UCSD-AML1 (cell line): Measurements from ENCODE around the gene DHRSX.
"Not testable (repeated sequence)": the region's sequence is repeated elsewhere in the genome, so short reads cannot be mapped to it uniquely, and the experiment has no call there.

ENCODE experiments used
- DNase-seq: peaks from one replicate; lab custom pipeline; 2025; ENCODE audit not compliant: unreplicated experiment; lab: John Stamatoyannopoulos, UW

Gene DHRSX

DNA sequence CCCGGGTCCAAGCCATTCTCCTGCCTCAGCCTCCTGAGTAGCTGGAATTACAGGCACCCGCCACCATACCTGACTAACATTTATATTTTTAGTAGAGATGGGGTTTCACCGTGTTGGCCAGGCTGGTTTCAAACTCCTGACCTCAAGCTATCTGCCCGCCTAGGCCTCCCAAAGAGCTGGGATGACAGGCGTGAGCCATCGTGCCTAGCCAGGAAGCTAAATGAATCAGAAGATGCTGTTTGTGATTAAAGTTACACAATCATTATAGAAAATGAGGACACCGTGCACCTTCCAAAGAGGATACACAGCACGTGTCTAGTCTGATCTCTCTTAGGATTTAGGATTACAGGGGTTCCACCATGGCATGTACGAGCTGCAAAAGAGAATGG lies 99.6 kb downstream of the DHRSX start:
- DNase-seq, result no peak

DNA sequence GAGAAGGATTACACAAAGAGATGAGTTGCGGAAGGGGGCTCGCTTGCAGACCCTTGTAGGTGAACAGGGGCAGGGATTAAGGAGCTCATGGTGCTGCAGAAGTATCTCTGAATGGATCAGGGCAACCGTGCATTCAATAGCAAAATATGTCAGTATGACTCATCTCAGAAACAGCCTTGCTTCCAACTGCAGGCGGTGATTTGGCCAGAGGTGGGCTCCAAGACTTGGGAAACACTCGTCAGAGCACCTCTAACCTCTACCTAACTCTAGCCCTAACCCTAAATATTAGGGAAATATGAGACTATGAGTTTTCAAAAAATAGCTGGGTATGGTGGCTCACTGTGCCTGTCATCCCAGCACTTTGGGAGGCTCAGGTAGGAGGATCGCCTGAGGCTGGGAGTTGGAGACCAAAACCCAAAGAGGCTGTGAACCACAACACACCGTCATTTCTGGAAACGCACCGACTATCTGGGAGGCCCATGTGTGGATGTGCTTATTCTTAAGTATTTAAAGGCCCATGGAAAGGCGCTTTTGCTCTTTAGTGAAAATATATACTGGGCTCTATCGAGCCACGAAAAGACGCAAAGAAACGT lies 102.6 kb downstream of the DHRSX start:
- no peak for DNase-seq

DNA sequence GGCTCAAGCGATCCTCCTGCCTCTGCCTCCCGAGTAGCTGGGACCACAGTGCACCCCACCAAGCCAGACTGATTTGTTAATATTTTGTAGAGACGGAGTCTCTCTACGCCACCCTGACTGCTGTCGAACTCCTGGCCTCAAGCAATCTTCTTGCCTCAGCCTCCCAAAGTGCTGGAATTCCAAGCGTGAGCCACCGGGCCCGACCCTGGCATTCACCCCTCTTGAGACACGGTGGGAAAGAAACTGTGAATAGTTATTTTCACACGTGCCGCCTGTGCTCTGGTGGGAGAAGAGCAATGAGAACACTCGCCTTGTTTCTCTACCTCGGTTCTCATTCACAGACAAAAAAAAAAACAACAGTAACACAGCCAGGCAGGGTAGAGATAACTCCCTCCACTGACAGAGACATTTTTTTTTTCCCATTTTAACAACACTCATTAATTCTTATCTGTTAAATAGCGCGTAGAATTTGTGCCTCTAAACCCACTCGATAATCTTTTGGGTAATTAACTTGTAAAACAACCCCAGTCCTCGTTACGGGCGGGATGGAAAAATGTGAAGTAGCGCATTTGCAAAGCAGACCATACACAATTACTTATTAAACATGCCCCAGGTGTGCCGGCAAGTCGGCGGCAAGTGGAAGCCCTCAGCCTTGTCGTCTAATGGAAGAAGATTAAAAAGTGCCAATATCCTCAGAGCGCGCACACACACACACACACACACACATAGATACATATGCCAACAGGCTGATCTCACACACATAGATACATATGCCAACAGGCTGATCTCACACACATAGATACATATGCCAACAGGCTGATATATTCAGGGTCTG lies 103.3 kb downstream of the DHRSX start:
- DNase-seq, result no peak

DNA sequence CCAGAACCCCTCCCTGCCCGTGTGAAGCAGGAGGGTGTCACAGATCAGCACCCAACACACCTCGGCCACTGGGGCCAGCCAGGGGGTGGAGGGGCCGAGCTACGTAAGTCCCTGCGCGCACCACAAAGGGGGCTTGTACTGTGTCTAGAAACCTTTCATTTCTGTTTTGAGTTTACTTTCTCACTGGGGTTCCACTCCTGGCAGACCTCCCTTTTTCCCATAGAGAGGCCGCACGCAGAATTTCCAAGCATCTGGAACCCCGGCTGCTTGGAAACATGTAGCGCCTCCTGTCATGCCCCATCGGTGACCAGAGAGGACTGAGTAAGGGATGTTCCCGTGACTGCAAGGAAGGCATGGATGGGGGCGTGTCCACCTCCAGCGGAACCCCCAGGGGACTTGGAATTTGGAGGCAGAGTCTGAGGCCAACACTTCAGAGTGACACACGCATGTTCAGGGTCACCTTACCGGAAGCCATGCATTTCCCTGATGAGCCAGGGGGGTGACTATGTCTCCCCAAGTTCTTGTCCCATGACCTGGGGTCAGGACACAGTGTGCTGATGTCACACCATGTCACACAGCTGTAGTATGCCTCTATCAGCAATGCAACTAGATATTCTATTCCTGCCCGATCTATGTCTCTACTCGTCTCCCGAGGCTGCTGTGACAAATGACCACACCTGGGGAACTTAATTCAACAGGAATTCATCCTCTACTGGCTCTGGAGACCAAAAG lies 105.3 kb downstream of the DHRSX start:
- no peak for DNase-seq

DNA sequence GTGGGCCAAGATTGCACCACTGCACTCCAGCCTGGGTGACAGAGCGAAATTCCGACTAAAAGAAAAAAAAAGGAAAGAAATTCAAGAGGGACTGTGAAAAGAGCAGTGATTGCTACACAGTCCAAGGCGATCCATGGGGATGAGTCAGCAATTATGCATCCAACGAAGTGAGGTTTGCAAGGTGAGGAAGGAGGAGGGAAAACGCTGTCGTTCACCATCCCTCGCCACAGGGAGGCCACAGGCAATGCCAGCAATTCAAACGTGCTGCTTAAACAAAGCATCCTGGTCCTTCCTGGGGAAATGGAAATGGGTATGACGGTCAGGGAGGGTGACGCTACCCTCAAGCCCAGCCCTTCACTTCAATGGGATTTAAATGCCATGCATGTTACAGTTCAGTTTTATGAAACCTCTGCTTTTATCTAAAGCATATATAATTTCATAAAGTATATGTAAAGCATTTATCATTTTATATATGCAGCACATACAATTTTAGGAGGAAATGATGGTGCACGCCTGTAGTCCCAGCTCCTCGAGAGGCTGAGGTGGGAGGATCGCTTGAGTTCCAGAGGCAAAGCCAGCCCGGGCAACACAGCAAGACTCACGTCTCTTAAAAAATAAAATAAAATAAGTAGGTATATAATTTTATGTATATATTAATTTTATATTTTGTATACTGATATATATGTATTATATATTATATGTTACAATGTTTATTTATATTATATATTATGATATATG lies 108.7 kb downstream of the DHRSX start:
- DNase-seq, result no peak

DNA sequence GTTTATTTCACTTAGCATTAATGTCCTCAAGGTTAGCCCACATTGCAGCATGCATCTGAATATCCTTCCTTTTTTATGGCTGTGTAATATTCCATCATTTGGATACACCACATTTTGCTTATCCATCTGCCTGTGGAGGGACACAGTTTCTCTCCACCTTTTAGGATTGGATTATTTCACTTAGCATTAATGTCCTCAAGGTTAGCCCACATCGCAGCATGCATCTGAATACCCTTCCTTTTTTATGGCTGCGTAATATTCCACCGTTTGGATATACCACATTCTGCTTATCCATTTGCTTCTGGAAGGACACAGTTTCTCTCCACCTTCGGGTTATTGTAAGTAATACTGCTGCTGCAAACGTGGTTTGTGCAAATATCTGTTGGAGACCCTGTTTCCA lies 110.0 kb downstream of the DHRSX start:
- no peak for DNase-seq

DNA sequence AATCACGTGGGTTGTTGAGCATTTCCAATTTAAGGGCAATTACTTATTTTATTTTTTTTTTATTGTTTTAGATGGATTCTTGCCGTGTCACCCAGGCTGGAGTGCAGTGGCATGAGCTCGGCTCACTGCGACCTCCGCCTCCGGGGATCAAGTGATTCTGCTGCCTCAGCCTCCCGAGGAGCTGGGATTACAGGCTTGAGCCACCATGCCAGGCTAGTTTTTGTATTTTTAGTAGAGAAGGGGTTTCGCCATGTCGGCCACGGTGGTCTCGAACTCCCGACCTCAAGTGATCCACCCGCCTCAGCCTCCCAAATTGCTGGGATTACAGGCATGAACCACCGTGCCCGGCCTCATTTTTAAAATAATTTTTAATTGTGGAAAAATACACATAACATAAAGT lies 111.0 kb downstream of the DHRSX start:
- DNase-seq, result not testable (repeated sequence)

DNA sequence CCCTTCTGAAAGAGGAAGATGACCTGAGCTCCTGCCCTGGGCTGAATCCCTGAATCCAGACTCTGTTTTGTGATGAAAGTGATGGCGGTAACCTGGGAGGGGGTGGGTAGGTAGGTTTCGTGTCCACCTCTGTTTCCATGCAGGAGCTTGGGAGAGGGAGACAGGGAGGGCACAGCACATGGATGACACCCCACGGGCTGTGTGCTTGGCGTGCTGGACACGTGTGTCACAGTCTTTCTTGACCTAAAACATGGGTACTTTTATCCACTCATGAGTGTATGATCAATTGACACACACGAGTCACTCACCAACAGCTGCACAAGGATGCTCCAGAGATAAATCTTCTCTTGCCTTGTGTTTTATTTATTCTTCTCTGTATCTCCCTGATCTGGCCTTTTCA lies 111.5 kb downstream of the DHRSX start:
- no peak for DNase-seq

DNA sequence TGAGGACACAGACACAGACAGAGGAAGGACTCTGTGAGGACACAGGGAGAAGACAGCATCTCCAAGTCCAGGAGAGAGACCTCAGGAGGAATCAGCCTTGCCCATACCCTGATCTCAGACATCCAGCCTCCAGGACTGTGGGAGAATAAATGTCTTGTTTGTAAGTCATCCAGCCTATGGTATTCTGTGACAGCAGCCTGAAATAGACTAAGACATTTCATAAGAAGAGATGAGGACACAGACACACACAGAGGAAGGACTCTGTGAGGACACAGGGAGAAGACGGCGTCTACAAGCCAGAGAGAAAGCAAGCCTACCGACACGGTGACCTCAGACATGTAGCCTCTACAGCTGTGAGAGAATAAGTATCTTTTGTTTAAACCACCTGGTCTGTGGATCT lies 112.1 kb downstream of the DHRSX start:
- no peak for DNase-seq

DNA sequence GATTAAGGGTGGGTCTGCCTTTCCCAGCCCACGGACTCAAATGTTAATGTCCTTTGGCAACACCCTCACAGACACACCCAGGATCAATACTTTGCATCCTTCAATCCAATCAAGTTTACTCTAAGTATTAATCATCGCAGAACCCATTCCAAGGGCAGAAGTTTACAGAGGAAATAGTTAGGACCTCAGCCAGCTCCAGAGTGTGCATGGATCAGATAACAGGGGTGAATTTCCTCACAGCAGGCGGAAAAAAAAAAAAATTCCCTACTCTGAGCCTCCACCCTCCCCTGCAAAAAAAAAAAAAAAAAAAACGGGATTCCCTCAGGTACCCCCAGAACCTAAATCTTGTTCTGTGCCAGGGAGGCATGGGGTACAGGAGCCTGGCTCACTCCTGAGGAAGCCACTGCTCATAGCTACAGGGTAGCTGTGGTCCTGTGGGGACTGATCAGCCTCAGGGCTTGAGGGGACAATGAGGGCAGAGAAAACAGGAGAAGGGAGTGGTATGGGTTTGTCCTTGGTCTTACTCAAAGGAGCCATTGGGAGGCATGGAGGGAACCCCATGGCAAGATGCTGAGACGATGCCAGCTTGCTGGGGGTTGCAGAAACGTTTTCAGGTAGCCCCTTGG lies 113.0 kb downstream of the DHRSX start:
- no peak for DNase-seq

DNA sequence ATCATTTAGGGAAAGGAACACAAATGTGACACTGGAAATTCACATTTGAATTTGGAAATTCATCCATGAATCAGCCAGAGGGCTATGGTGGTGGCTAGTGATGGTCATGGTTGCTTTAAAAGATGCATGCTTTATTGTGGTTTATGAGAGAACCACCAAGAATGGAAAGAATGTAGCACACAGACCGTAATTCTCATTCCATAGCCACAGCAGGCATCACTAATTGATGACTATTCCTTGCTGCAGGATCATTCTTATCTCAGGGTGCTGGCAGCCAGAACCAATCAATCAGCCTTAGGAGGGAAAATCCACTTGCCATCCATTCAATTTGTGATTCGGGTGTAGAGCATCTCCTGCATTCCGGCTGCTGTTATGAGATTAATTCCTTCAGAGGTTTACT lies 115.6 kb downstream of the DHRSX start:
- DNase-seq, result no peak

DNA sequence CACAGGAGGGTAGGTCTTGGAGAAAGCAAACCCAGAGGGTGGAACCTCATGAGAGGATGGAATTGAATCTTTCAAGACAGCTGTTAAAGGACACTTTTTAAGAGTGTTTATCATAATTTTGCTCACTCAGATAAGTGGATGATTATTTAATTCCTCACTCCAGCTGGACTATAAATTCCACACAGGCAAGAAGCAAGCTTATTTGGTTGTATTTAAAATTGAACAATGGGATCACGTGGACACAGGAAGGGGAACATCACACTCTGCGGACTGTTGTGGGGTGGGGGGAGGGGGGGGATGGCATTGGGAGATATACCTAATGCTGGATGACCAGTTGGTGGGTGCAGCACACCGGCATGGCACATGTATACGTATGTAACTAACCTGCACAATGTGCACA lies 116.3 kb downstream of the DHRSX start:
- DNase-seq, result no peak

DNA sequence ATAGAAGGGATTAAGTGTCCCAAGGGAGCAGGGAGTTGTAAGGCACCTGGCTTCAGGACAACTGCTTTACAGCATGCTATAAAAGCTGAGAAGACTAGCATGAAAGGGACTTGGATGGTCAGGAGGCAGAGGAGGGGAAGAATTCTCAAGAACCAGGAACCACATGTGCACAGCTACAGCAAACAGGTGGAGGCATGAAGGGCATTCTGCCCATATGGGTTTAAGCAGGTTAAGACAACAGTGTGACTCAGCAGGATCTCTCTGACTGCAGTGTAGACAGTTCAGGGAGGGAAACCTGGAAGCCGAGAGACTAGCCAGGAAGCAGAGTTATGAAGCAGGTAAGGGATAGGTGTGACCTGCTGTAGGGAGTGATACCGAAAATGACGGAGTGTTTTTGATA lies 117.0 kb downstream of the DHRSX start:
- DNase-seq, result no peak

DNA sequence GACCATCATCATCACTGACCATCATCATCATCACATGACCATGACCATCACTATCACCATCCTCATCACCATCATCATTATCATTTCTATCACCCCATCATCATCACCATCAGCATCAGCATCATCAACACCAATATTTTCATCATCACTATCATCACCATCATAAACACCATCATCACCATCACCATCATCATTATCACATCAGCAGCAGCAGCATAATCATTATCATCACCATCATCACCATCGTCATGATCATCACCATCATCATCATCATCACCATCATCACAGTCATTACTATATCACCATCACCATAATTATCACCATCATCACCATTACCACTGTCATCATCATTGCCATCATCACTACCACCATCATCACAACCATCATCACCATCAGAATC lies 117.6 kb downstream of the DHRSX start:
- no peak for DNase-seq

DNA sequence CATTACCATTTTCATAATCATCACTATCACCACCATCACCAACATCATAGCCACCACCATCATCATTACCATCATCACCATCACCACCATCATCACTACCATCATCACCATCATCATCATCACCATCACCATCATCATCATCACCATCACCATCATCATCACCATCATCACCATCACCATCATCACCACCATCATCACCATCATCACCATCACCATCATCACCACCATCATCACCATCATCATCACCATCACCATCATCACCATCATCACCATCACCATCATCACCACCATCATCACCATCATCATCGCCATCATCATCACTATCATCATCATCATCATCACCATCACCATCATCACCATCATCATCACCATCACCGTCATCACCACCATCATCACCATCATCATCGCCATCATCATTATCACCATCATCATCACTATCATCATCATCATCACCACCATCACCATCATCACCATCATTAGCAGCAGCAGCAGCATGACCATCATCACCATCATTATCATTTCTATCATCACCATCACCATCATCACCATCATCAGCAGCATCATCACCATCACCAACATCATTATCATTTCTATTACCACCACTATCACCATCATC lies 118.2 kb downstream of the DHRSX start:
- DNase-seq, result not testable (repeated sequence)

DNA sequence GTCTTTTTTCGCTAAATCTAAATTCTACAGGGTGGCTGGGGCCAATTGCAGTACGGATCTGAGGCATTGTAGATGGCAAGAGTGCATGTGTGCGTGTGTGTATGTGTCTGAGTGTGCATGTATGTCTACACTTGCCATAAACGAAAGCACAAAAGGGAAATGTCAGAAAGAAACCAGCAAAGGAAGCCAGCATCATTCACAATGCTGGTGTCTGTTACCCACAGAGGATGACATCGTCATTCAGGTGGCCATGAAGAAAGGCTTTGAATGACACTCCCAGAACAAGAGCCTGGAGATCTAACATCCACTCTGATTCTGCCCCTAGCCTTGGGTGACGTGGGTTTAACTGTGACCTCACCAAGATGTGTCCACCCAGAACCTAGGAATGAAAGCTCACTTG lies 124.6 kb downstream of the DHRSX start:
- no peak for DNase-seq

DNA sequence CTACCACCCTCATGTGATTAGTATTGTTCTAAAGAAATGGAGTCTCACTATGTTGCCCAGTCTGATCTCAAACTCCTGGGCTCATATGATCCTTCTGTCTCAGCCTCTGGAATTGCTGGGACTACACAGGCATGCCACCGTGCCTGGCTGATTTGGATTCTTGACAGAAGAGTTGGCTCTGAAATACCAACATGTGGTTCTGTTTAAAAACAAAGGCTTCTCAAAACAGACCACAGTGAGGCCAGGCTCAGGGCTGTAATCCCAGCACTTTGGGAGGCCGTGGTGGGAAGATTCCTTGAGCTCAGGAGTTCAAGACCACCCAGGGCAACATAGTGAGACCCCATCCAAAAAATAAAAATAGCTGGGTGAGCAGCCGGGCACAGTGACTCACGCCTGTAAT lies 126.7 kb downstream of the DHRSX start:
- DNase-seq, result no peak

DNA sequence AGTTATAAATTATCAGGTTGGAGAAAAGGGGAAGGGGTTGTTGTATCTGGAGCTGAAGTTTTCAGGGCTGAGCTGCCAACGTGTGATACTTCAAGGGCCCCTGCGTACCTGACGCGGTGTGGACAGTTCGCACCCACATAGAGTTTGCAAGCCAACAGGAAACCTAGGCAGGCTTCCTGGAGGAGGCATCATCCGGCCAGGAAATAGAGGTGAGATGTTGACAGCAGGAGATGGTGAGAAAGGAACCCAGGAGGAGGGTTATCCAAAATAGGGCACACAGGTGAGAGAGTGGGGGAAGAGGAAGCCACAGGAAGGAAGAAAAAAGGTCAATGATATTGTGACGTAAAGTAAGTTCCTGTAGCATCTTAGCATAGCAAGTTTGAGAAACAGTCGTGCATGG lies 127.2 kb downstream of the DHRSX start:
- no peak for DNase-seq

DNA sequence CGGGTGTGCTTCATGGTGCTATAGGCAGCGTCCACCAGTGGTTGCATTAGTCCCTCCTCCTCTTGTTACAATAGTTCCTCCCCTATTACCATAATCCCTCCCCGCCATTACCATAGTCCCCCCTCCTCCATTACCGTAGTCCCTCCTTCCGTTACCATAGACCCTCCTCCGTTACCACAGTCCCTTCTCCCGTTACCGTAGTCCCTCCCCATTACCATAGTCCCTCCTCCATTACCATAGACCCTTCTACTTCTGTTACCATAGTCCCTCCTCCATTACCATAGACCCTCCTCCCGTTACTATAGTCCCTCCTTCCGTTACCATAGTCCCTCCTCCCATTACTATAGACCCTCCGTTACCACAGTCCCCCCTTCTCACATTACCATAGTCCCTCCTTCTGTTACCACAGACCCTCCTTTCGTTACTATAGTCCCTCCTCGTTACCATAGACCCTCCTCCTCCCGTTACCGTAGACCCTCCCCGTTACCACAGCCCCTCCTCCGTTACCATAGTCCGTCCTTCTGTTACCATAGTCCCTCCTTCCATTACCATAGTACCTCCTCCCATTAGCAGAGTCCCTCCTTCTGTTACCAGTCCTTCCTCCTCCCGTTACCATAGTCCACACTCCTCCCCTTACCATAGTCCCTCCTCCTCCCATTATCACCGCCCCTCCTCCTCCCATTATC lies 129.6 kb downstream of the DHRSX start:
- DNase-seq, result no peak

DNA sequence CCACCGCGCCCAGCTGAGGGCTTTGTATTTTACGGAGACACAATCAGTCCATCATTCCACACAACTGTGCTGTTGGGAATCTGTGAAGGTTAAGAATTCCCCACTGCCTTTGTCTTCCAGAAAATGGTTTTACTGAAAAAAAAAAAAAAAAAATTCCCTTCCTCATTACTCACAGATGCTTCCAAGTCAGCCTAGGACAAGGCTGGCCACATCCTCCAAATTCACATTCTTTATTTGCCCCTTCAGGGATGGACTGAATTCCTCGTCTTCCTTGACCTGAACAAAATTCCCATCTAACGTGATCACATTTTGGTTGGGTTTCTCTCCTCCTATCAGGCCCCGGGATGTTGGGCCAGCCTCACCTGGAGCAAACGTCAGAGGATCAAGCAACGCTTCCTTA lies 130.3 kb downstream of the DHRSX start:
- no peak for DNase-seq
